HG03139 (cell line): Measurements from ENCODE around the gene KCNMB2.
"Not testable (repeated sequence)": the region's sequence is repeated elsewhere in the genome, so short reads cannot be mapped to it uniquely, and the experiment has no call there.

Experiments used
- ATAC-seq: cut with Tn5 transposase; IDR thresholded peaks from one replicate; pipeline ENCODE4 v1.9.1; 2021; ENCODE audit not compliant: unreplicated experiment

KCNMB2 gene

DNA sequence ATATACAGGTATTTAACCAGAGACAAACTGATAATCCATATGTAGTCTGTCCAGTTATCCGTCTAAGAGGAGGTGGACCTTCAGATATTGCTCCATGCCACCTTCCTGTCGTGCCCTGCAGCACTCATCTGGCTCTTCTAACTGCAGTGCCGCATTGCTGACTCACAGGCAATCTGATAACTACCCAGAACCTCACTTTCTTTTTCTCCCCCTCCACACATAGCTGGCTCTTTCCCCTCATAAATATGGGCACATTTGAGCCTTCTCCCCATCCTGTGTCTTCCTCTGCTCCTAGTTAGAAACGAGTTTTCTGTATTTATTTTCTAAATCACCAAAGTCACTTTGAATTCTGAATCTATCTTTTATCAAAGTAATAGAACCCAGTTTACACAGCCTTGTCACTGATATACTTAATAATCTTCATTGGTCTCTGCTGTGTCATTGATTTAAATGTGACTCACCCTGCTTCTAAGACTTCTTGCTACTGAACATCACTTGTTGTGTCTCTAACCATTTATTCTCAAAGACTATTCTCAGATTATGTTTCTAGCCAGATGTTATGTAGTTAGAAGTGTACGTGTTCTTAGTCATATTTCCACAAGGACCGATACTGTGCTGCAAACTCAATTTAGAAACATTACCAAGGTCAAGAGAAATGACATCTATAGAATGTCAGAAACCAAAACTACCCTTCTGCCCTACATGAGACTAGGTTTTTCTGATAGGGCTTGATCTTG is 17.4 kb upstream of the KCNMB2 start:
- ATAC-seq, result peak; percentile 77

DNA sequence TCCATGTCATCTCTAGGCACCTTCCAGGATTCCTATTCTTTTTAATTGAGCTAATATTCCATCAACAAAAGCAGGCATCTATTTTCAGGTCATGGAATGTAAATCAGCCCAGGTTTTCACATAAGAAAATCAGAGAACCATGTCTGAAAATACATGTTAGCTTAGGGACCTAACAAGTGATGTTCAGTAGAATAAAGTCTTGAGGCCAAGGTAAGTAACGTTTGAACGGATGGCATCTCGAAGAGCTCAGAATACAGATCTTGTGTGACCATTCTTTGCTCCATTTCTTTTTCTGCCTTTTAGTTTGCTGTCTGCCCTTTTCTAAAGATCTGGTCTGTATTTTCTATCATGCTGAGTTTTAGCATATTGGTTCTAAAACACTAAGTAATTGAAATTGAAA is 16.5 kb upstream of the KCNMB2 start:
- ATAC-seq, result no peak

DNA sequence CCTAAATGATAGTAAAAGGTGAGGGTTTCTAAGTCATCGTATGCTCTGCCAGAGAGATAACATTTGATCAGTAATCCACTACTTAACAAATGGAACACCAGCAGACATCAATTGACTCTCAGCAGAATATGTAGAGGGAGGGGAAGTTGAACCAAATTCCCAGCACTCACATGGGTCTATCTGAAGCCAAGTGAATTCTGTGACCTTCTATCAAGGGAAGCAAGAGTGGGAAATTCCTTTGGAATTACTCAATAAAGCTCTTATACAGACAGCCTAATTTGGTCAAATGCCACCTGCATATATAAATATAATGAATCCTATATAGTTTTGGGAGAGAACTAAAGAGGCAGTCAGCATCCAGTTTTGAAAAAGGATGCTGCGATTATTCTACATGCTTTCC is 15.8 kb upstream of the KCNMB2 start:
- no peak for ATAC-seq

DNA sequence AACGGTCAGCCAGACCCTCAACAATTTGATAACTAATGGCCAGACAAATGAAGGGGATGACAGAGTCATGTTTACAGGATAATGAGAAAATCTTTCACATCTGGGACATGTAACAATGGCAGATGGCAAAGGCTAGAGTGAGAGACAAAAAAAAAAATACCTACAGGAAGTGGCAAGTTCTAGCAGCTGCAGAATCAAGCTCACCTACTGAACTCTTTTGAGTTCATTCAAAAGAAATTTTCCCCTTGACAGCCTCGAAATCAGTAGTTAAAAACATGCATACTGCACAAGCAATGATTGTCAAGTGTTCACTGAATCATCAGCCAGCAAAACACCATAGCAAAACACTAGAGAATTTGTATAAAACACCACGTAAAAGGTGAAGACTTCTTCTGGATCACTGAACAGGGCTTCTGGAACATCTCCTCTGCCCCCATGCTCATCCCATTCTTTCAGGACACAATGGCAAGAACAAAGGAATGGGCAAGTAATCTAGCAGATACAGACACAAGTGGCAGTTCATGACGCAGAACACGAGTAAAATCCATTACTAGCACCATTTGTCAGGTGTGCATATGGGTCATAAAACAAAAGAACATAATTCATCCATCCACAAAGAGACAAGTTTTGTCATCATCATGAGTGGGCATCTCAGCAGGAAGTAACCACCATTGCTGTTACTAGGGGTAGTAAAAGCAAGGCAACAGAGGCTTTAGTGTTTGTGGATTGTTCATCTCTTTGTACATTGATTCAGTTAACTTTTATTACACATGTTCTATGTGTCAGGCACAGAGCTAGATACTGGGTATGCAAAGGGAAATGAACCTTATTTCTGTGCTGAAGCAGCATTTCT is 13.8 kb upstream of the KCNMB2 start:
- no peak for ATAC-seq

DNA sequence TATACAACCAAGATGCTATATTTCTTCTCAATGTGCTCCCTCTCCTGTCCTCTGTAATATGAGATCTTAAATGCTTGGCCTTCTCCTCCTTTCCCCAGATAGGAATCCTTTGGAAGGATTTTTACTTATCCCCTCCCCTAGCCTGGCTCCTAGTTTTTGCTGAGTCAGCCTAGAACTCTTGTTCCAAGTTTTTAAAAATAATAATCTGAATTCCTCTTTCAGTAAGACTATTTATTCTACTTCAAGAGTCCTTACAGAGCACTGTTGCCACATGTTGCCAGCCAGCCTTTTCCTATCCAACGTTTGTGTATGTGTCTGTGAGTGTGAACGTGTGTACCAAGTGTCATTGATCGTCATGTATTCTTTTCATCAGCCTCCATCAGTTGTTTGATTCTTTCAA is 11.0 kb upstream of the KCNMB2 start:
- no peak for ATAC-seq

DNA sequence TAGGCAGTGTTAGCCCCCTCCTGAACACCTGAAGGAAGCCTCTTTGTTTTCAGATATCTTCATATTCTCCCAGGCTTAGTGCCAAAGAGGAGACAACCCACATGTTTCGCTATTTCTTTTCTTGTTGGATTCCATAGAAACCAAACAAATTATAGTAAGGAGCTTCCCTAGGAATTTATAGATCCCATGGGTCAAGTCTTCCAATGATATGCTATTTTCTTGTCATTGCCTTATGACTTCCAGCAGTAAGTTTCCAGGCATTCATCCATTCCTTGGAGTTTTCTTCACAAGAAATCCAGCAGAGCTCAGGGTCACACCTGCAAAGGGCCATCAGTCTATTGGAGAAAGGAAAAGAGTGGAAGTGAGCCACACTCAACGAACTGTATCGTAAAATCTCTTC is 9.9 kb upstream of the KCNMB2 start:
- no peak for ATAC-seq

DNA sequence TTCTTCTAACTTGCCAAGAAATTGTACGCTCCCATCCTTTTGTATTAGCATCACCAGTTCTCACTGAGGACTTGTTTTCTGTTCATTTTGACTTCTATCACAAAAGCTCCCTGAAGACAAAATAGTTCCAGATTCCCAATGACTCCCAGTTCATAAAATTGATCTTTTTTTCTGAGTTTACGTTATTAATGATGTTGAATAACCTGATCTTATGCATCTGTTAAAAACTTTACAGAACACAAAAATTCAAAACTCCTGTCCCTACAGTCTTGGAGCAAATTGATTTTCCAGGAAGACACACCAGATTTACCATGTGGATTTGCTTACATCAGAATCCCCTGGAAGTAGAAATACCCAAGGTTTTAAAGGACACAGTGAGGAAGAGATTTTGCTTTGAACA is 8.3 kb upstream of the KCNMB2 start:
- no peak for ATAC-seq

DNA sequence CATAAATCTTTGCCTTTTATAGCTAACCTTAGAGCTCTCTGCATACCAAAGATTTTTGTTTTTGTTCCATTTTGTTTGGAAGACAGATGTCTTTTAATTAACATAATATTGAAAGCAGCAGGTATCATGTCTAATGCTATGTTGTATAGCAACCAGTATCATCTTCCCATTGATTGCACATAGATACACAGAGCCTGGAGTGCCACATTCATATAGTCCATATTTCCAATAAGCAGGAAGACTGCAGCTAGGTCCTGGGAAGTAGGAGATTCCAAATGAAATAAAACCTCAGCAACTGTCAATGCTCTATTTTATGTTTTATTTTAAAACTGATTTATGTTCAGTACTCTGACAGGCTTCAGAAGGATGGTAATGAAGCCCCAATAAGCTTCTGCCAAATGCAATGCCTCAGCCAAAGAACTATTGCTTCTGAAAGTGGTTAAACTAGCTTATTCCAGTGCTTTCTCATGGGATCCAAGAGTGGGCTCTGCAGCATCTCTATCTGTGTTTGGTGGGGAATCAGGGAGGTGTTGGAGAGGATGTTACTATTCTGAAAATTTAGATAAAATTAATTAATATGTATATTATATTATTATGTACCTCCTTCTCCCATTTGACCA is 6.5 kb upstream of the KCNMB2 start:
- ATAC-seq, result no peak

DNA sequence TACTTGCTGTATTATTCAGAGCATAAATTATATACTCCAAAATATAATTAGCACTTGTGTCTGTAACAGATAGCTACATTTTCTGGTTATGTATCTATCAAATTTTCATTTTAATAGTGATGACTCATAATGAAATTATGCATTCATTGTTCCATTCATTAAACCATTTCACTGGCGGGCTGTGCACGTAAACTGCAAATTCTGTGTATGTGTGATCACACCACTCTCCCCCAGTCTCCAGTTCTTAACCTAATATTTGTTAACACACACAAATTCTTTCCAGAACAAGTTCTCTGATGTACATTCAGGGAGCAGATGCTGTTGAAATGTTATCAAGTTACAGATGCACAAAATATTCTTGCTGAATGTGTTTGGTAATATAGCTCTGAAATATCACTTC is 3.8 kb upstream of the KCNMB2 start:
- ATAC-seq, result no peak

DNA sequence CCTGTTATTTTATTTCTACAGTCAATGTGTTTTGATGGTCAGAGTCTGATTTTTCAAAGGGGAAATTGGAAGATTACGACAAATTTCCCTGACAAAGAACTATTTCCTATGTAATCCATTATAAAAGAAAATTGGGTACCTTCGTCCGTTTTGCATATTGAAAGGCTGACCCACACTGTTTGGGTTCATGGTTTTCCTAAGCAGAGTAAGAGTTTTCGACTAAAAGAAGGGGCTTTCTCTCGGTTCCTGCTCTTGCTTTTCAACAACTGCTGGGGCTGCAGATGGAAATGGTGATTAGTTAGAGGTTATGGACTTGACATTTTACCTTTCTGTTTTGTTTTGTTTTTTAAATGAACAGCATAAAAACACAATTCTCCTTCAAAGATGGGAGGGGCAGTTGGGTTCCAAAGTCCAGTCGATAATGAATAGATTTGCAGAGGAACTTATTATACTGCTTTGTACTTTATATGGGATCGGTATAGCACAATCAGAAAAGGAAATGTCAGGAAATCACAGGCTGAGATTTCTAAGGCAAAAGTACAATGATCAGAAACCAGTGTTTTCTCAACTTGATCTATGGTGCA is 978 bp downstream of the KCNMB2 start:
- ATAC-seq, result no peak

DNA sequence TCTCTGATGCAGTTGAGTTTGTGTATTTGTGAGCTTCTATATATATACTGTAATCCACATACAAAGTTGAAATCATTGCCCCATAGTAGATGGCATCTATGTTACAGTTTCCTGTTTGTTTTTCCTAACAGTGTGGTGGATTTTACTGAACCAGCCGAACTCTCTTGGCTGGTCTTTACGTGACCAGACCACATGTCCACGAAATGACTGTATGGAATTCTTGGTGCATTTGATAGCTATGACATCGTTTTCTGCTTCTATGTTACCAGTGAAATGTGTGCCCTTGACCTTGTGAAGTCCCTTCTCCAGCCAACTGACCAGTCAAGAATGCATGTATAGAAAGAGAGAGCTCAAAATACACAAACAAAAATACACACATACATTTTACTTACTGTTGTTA is 1.8 kb downstream of the KCNMB2 start:
- ATAC-seq, result no peak

DNA sequence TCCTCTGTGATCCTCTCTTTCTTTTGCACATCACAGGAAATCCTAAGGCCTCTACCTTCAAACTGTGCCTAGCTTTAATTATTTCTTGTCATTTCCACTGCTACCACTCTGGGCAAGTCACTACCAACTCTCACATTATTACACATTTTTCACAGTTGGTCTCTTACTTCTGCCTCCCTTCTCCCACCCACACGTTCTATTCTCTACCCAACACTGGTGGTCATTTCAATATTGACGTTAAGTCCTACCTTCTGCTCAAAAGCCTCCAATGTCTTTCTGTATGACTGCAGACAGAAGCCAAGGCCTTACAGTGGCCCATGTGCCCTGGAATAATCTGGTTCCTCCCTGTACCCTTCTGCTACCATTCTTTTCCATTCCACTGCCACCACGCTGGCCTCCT is 3.9 kb downstream of the KCNMB2 start:
- no peak for ATAC-seq

DNA sequence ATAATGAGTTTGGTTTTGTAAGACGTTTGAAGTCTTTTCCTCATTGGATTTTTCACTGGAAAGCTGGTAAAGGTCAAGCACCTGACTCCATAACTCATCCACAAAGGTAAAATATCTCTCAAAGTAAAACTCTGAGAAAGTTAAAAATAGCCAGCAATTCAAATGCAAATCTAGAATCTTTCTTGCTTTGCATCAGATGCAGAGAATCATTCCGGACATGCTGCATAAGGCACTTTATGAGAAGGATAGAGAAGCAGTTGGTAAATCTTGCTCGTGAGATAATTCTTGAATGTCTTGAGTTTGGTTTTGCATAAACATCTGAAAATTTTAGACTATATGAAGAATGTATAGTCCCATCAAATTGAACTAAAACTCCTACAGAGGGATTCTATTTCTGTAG is 9.1 kb downstream of the KCNMB2 start:
- ATAC-seq, result no peak

DNA sequence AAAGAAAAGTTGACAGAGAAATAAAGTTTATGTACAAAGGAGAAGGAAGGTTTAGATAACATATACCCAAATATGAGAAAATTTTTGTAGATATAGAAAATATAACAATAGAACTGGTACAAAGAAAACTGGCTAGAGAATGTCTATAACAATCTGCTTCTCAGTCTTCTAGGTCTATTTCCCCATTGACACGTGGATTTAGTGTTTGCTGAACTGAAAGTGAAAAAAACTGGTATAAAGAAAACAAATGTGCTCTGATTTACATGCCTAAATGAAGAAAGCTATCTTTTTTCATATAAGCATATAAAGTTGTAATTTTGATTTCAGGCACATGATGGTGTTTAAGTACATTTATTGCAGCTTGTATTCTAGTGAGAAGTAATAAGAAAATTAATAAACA is 9.8 kb downstream of the KCNMB2 start:
- no peak for ATAC-seq

DNA sequence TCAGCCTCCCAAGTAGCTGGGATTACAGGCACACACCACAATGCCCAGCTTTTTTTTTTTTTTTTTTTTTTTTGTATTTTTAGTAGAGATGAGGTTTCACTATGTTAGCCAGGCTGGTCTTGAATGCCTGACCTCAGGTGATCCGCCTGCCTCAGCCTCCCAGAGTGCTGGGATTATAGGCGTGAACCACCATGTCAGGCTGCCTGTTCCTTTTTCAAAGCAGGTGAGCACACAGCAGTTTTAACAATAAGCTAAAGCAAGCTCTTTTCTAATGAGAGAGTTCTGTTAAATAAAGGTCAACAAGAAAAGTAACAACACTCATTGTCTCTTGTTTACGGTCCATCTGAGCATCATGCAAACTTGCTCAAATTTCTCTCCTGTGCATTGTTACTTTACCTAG is 13.2 kb downstream of the KCNMB2 start:
- not testable (repeated sequence) for ATAC-seq

DNA sequence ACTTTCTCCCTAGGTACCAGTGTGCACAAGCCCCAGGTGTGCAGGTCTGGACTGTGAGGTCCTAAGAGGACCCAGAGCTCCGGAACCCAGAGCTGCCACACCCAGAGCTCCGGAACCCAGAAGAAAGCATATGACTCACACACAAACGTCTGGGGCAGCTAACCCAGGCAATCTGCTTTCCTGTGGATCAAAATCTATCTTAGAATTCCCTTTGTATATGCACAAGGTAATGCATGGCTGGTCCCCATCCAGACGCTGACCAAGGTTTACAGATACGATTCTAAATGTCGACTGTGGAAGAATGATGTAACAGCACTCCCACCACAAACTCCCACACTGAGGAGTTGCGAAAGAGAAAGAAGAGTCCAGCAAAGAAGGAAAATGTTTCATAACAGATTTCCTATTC is 15.7 kb downstream of the KCNMB2 start:
- ATAC-seq, result no peak

DNA sequence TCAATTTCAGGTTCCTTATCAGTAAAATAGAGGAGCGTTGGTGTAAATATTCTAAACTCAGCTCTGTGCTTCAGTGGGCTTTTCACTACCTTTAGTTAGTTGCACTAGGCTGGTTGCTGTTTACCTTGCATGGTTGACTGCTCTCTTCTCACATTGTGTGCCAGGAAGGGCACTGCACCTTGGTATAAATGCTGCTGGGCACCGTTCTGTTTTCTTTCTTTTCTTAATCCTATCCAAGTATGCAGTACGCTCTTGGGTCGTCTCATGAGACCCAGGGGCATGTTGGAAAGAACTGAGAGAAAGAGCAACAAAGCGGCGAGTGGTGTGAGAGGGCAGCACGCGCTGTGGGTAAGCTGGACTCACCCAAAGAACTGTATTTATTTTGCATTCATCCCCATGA is 22.4 kb downstream of the KCNMB2 start:
- ATAC-seq, result no peak

DNA sequence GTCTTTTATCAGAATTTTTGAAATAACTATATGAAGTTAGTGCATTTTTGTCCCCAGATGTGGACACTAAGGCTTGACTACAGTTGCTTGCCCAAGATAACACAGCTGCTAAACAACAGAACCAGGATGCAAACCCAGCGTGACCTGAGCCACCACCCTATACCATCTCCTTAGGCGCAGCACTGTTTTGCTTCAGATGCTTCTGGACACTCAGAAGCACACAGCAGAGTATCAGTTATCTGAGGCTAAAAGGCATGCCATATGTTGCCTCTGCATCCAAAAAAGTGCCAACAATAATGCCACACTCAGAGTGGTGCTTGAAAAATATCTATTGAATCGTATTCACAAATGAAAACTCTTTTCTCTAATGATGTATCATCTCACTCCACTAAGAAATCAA is 24.5 kb downstream of the KCNMB2 start:
- ATAC-seq, result no peak

DNA sequence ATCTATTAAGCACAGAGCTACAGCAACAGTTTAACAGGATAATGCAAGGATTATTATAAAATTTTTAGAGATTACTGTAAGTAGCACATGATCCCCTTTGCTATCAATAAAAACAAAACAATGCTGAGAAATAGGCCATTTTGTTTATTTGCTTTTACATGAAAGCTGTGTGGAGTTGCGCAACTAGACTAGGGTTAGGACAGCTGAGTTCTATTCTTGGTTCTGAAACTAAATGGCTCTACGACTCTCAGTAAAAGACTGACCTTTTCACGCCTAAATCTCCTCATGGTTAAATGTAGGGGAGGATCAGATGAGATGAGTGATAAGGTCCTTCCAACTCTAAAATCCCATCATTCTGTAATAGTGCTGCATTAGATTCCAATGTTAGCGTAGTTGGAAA is 25.0 kb downstream of the KCNMB2 start:
- ATAC-seq, result no peak

DNA sequence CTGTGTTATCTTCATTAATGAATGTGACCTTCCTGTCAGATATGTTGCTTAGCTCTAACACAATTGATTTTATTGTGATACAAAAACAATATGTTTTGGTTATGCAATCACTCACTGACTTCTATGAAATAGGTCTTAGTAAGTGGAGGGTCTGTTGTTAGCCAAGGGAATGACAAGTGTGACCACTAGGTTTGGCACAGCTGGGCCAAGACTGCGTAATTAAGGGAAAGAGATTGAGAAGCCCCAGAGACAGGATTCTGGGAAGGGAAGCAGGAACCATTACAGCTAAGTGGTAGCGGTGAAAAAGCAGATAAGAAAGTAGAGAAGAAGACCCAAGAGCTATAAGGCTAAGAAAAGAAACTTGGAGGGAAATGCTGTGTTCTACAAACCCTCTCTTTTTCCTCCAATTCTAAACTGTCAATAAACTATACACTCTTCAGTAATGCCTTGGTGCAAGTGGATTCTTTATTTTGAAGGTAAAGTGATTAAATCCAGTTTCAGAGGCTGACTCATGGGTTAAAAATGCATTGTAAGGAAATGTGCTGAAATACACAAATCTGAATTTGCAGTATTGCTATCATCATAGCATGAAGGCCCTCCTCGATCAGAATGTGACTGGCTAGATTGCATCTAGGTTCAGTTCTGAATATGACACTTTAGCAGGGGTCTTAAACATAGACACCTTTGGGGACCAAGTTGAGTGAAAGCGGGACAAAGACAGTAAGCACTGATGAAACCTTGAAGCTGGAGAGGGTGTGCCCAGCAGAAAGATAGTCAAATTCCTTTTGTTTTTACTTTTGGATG is 26.1 kb downstream of the KCNMB2 start:
- no peak for ATAC-seq

DNA sequence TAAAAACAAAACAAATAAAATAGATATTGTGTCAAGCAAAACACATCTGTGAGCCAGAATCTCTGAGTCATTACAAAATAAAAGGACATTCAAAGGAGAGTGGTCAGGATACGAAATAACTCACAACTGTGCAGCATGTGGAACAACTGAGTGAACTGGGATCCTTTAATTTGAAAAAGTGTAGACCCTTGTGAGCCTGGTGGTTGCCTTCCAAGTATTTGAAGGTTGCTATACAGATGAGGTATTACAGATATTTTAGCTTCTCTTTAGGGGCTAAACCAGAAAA is 26.7 kb downstream of the KCNMB2 start:
- no peak for ATAC-seq
